SK-N-MC (cell line): Measurements from ENCODE around the gene THEMIS2.

ENCODE experiments used
- DNase-seq: peaks from one replicate; pipeline ENCODE4 v3.0.0-alpha.2; 2011; ENCODE audit warnings: low read depth, low spot score
- H3K27ac ChIP-seq: fragments of 200-600 bp; sonication (generic); 2 replicates; pipeline ENCODE4 v1.5.1; 2016; ENCODE audit warnings: mixed run types
- H3K36me3 ChIP-seq: fragments of 200-600 bp; sonication (generic); 2 replicates; pipeline ENCODE4 v1.6.1; 2017; ENCODE audit warnings: antibody characterized with exemption, low read length, mixed read lengths; ENCODE audit not compliant: insufficient read depth
- H3K4me3 ChIP-seq: fragments of 200-600 bp; sonication (generic); 2 replicates; pipeline ENCODE4 v1.5.1; 2016
- H3K9ac ChIP-seq: fragments of 200-600 bp; sonication (generic); 2 replicates; pipeline ENCODE4 v1.8.0; 2017; ENCODE audit warnings: mixed run types, mixed read lengths; ENCODE audit not compliant: insufficient read length
- H3K9me3 ChIP-seq: fragments of 200-600 bp; sonication (generic); 2 replicates; pipeline ENCODE4 v1.6.1; 2017; ENCODE audit warnings: low read depth, mild to moderate bottlenecking, antibody characterized with exemption, low read length, moderate library complexity, mixed read lengths
- EZH2 ChIP-seq: fragments of 200-600 bp; sonication (generic); IDR thresholded peaks from one replicate; pipeline ENCODE4 v1.6.1; 2017; ENCODE audit warnings: antibody characterized with exemption
- FOXP2 ChIP-seq: optimal IDR thresholded peaks from 2 replicates; pipeline ENCODE3; 2011; ENCODE audit warnings: mild to moderate bottlenecking, moderate library complexity; ENCODE audit not compliant: insufficient read depth; ENCODE audit errors: extremely low read length, control extremely low read depth
- POLR2AphosphoS5 ChIP-seq: IDR thresholded peaks from 2 replicates; pipeline ENCODE4 v1.6.1; 2012; ENCODE audit warnings: mild to moderate bottlenecking, low read depth, low read length, borderline replicate concordance

Gene THEMIS2

GRCh38 chr1:27879374-27880082 is 7.2 kb downstream of the THEMIS2 start:
- Histone ChIP-seq H3K9me3 (no peaks in the 10 kb centered on the region), H3K36me3 (no peaks in the 10 kb centered on the region)
- no peak for DNase-seq

GRCh38 chr1:27882543-27882903 is 10.2 kb downstream of the THEMIS2 start:
- Histone ChIP-seq H3K9ac (no peak overlapping the region), H3K27ac (no peak overlapping the region), H3K9me3 (no peaks in the 10 kb centered on the region), H3K36me3 (no peaks in the 10 kb centered on the region), H3K4me3 (no peak overlapping the region)
- DNase-seq, result no peak
- TF ChIP-seq FOXP2 (no peak), EZH2 (no peak), POLR2AphosphoS5 (no peak)

More at GRCh38 chr1:27879374-27880082, 7.2 kb downstream of the THEMIS2 start:
- no peak for TF ChIP-seq FOXP2
- no peak for TF ChIP-seq EZH2
- no peak for TF ChIP-seq POLR2AphosphoS5
- no peak overlapping the region for H3K9ac ChIP-seq
- H3K27ac ChIP-seq, result no peak overlapping the region
- H3K4me3 ChIP-seq, result no peak overlapping the region

DNA sequence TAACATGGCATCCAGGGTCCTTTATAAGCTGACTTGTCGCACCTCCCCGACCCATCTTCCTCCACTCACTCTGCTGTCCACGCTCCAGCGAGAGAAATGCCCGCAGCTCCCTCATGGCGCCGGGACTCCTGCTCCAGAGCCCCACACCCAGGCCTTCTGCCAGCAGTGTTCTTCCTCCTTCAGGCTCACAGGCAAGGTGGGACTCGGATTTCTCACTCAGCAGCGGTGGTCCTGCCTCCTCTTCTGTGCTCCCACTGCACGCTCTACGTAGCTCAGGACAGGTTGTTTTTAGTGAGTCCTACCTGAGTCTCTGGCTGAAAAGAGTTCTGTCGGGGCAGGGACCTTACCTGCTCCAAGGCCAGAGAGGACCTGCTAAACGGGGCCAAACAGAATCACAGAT is 11.2 kb downstream of the THEMIS2 start:
- Histone ChIP-seq H3K36me3 (no peaks in the 10 kb centered on the region), H3K27ac (no peak overlapping the region), H3K9ac (no peak overlapping the region), H3K4me3 (no peak overlapping the region), H3K9me3 (no peaks in the 10 kb centered on the region)
- DNase-seq, result no peak
- TF ChIP-seq FOXP2, result no peak
- no peak for TF ChIP-seq POLR2AphosphoS5
- TF ChIP-seq EZH2, result no peak

- Histone ChIP-seq H3K4me3 (no peak overlapping the region), H3K9me3 (no peaks in the 10 kb centered on the region), H3K27ac (no peak overlapping the region), H3K9ac (no peak overlapping the region), H3K36me3 (peaks cover 3% of the 10 kb centered on the region; the same call in 1 of the 2 replicates)
- no peak for DNase-seq
- TF ChIP-seq FOXP2 (no peak), POLR2AphosphoS5 (no peak), EZH2 (no peak)
Observed at GRCh38 chr1:27884006-27884954, 11.9 kb downstream of the THEMIS2 start.

- Histone ChIP-seq H3K27ac (no peak overlapping the region), H3K9me3 (no peaks in the 10 kb centered on the region), H3K36me3 (peaks cover 8% of the 10 kb centered on the region; the same call in 1 of the 2 replicates), H3K9ac (no peak overlapping the region), H3K4me3 (no peak overlapping the region)
- TF ChIP-seq POLR2AphosphoS5 (no peak), FOXP2 (no peak), EZH2 (no peak)
- no peak for DNase-seq
Observed at GRCh38 chr1:27885114-27885528, 12.8 kb downstream of the THEMIS2 start.

- H3K4me3 ChIP-seq, result no peak overlapping the region
- TF ChIP-seq POLR2AphosphoS5 (no peak), EZH2 (no peak), FOXP2 (no peak)
- no peaks in the 10 kb centered on the region for H3K9me3 ChIP-seq
- H3K27ac ChIP-seq, result no peak overlapping the region
- DNase-seq, result no peak
- H3K9ac ChIP-seq, result no peak overlapping the region
- H3K36me3 ChIP-seq, result peaks cover 11% of the 10 kb centered on the region; the same call in 1 of the 2 replicates
Observed at GRCh38 chr1:27885621-27886352, 13.4 kb downstream of the THEMIS2 start.

- Histone ChIP-seq H3K9me3 (no peaks in the 10 kb centered on the region), H3K27ac (no peak overlapping the region), H3K9ac (no peak overlapping the region), H3K36me3 (peaks cover 16% of the 10 kb centered on the region), H3K4me3 (no peak overlapping the region)
- no peak for TF ChIP-seq FOXP2
- TF ChIP-seq EZH2, result no peak
- TF ChIP-seq POLR2AphosphoS5, result no peak
- DNase-seq, result no peak
Observed at GRCh38 chr1:27886353-27886679, 14.0 kb downstream of the THEMIS2 start.

DNA sequence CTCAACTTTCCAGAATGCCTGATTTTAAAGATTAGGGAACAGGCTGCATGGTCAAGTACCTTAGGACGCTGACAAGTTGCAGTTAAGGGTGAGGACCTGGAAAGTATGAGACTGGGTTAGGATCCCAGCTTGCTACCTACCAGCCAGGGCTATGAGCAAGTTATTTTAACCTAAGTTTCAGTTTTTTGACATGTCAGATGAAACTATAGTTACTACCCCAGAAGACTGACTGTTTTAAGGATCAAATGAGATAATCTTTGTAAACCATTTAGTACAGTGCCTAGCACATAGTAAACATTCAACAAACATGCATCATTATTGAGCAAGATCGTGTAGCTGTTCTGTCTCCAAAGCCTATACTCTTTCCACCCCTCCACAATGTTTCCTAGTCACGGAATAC is 14.4 kb downstream of the THEMIS2 start:
- Histone ChIP-seq H3K36me3 (peaks cover 21% of the 10 kb centered on the region), H3K27ac (no peak overlapping the region)
- TF ChIP-seq POLR2AphosphoS5, result no peak
- no peak for TF ChIP-seq FOXP2
- TF ChIP-seq EZH2, result no peak

More for the DNA sequence above, 14.4 kb downstream of the THEMIS2 start:
- DNase-seq, result no peak
- H3K9me3 ChIP-seq, result no peaks in the 10 kb centered on the region
- no peak overlapping the region for H3K9ac ChIP-seq
- no peak overlapping the region for H3K4me3 ChIP-seq
